Osteoblast (primary cell): Measurements from ENCODE around the gene AHI1. TPM values are rescaled to one million over a fixed set of nuclear protein-coding genes. Genes with fewer than 3 reads are reported as not detected.
"Not testable (repeated sequence)": the region's sequence is repeated elsewhere in the genome, so short reads cannot be mapped to it uniquely, and the experiment has no call there.

ENCODE experiments used
- DNase-seq: peaks from one replicate; pipeline ENCODE4 v3.0.0; 2011; ENCODE audit warnings: low spot score, mixed read lengths; ENCODE audit not compliant: insufficient read length; ENCODE audit errors: missing footprints
- H2AFZ ChIP-seq: 2 replicates; pipeline ENCODE4 v1.6.0; 2011; ENCODE audit warnings: mild to moderate bottlenecking, low read length
- H3K27ac ChIP-seq: 2 replicates; pipeline ENCODE4 v1.5.1; 2011; ENCODE audit warnings: mild to moderate bottlenecking, low read depth, low read length, moderate library complexity
- H3K27me3 ChIP-seq: 2 replicates; pipeline ENCODE4 v1.6.0; 2012; ENCODE audit warnings: mild to moderate bottlenecking, control low read depth, inconsistent platforms, low read length, moderate library complexity; ENCODE audit not compliant: insufficient read depth
- H3K36me3 ChIP-seq: 2 replicates; pipeline ENCODE4 v1.5.1; 2011; ENCODE audit warnings: mild to moderate bottlenecking, low read length, control low read depth, moderate library complexity; ENCODE audit not compliant: insufficient read depth
- H3K4me1 ChIP-seq: 2 replicates; pipeline ENCODE4 v1.5.1; 2011; ENCODE audit warnings: mild to moderate bottlenecking, low read length, control low read depth, moderate library complexity; ENCODE audit not compliant: insufficient read depth
- H3K4me2 ChIP-seq: 2 replicates; pipeline ENCODE4 v1.6.0; 2011; ENCODE audit warnings: mild to moderate bottlenecking, low read length; ENCODE audit not compliant: insufficient read depth
- H3K4me3 ChIP-seq: fragments of 200-600 bp; sonication (generic); 3 replicates; pipeline ENCODE4 v1.5.1; 2012; ENCODE audit warnings: mild to moderate bottlenecking, low read length, inconsistent platforms; ENCODE audit not compliant: insufficient read depth
- H3K79me2 ChIP-seq: 2 replicates; pipeline ENCODE4 v1.6.0; 2012; ENCODE audit warnings: mild to moderate bottlenecking, low read length, control low read depth, inconsistent platforms; ENCODE audit not compliant: insufficient read depth
- H3K9me3 ChIP-seq: 2 replicates; pipeline ENCODE4 v1.5.1; 2011; ENCODE audit warnings: low read depth, low read length, control low read depth
- H4K20me1 ChIP-seq: 2 replicates; pipeline ENCODE4 v1.6.0; 2012; ENCODE audit warnings: mild to moderate bottlenecking, low read length, control low read depth; ENCODE audit not compliant: insufficient read depth
- CTCF ChIP-seq: IDR thresholded peaks from 2 replicates; pipeline ENCODE4 v1.5.1; 2011; ENCODE audit warnings: mild to moderate bottlenecking, low read depth, low read length, moderate library complexity; ENCODE audit errors: extremely low read depth
- total RNA-seq: library from RNA; depleted of rRNA; stranded (reverse); fragments of >200 nt; gene quantifications from 2 replicates; pipeline ENCODE4 v1.2.3, GENCODE V29; 2012

AHI1 gene
- total RNA-seq, 1 donor: 50.3 TPM

GRCh38 chr6:135496800-135497411 lies 634 bp downstream of the AHI1 start:
- no peak for TF ChIP-seq CTCF
- H3K79me2 ChIP-seq: peaks cover 47% of the 10 kb centered on the region
- H4K20me1 ChIP-seq: no peaks in the 10 kb centered on the region
- peaks cover 26% of the 10 kb centered on the region for H3K4me1 ChIP-seq
- peak overlapping the region; percentile 89 for H3K4me3 ChIP-seq
- H3K4me2 ChIP-seq: peak overlapping the region; percentile 96
- H3K27ac ChIP-seq: peak overlapping the region; percentile 100
- H2AFZ ChIP-seq: peak overlapping the region; percentile 93
- H3K9me3 ChIP-seq: no peaks in the 10 kb centered on the region
- peaks cover 9% of the 10 kb centered on the region for H3K36me3 ChIP-seq
- H3K27me3 ChIP-seq: no peaks in the 10 kb centered on the region
- peak; percentile 47 for DNase-seq

DNA sequence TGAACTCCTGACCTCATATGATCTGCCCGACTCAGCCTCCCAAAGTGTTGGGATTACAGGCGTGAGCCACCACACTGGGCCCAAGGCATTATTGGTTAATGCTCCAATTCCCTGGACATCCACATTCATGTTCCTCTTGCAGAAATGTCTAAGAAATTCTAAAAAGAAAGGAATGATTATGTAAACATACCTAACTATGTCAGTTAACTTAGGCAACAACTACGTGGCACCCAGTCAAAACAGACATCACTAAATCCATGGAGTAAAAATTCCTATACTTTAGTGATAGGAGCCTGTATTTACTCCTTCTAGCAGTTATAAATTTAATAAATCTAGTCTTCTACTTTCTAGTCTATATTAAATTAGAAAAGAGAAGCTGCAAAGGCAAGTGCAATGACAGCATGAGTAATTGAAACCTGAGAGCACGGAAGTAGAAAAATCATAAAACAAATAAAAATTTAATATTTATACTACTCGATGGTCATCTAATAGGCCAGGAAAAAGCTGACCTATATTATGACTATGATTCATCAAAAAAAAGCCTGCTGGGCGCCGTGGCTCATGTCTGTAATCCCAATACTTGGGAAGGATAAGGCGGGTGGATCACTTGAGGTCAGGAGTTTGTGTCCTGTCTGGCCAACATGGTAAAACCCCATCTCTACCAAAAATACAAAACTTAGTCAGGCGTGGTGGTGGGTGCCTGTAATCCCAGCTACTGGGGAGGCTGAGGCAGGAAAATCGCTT lies 4.2 kb downstream of the AHI1 start:
- Histone ChIP-seq H3K4me3 (no peak overlapping the region), H3K9me3 (no peaks in the 10 kb centered on the region), H3K4me2 (peak overlapping the region; percentile 34), H3K36me3 (peaks cover 31% of the 10 kb centered on the region), H3K27me3 (no peaks in the 10 kb centered on the region), H3K79me2 (peaks cover 60% of the 10 kb centered on the region), H3K27ac (peak overlapping the region; percentile 81), H2AFZ (no peak overlapping the region), H3K4me1 (peaks cover 25% of the 10 kb centered on the region), H4K20me1 (no peaks in the 10 kb centered on the region)
- no peak for TF ChIP-seq CTCF
- DNase-seq: peak; percentile 73

GRCh38 chr6:135490381-135490780 lies 7.2 kb downstream of the AHI1 start:
- H4K20me1 ChIP-seq: no peaks in the 10 kb centered on the region
- no peak overlapping the region for H3K4me3 ChIP-seq
- no peak overlapping the region for H2AFZ ChIP-seq
- H3K27ac ChIP-seq: no peak overlapping the region
- H3K79me2 ChIP-seq: peaks cover 36% of the 10 kb centered on the region
- H3K36me3 ChIP-seq: peaks cover 47% of the 10 kb centered on the region
- H3K4me1 ChIP-seq: peaks cover 27% of the 10 kb centered on the region
- H3K4me2 ChIP-seq: no peak overlapping the region
- DNase-seq: no peak
- H3K9me3 ChIP-seq: no peaks in the 10 kb centered on the region
- no peak for TF ChIP-seq CTCF
- no peaks in the 10 kb centered on the region for H3K27me3 ChIP-seq

- Histone ChIP-seq H2AFZ (no peak overlapping the region), H3K36me3 (peaks cover 66% of the 10 kb centered on the region), H3K27ac (peak overlapping the region; percentile 58), H3K4me2 (peak overlapping the region; percentile 12), H3K27me3 (no peaks in the 10 kb centered on the region), H3K4me1 (peaks cover 14% of the 10 kb centered on the region), H3K9me3 (peaks cover 3% of the 10 kb centered on the region), H4K20me1 (no peaks in the 10 kb centered on the region), H3K79me2 (peaks cover 23% of the 10 kb centered on the region), H3K4me3 (no peak overlapping the region)
- no peak for DNase-seq
- no peak for TF ChIP-seq CTCF
These were observed 9.5 kb downstream of the AHI1 start for GRCh38 chr6:135488023-135488422.

DNA sequence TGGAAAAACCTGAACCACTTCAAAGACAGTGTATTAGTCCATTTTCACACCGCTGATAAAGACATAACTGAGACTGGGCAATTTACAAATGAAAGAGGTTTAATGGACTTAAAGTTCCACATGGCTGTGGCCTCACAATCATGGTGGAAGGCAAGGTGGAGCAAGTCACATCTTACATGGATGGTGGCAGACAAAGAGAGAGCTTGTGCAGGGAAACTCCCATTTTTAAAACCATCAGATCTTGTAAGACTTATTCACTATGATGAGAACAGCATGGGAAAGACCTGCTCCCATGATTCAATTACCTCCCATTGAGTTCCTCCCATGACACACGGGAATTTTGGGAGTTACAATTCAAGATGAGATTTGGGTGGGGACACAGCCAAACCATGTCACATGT lies 13.6 kb downstream of the AHI1 start:
- not testable (repeated sequence) for H3K27me3 ChIP-seq, H3K79me2 ChIP-seq, H4K20me1 ChIP-seq, H3K4me3 ChIP-seq, DNase-seq, H3K27ac ChIP-seq, H2AFZ ChIP-seq, H3K9me3 ChIP-seq, H3K4me2 ChIP-seq
- peaks cover 75% of the 10 kb centered on the region for H3K36me3 ChIP-seq
- peaks cover 12% of the 10 kb centered on the region for H3K4me1 ChIP-seq
